ENCODE measurements around the gene FOXE3. TPM values are rescaled to one million over a fixed set of nuclear protein-coding genes. Genes with fewer than 3 reads are reported as not detected.
"Not testable (repeated sequence)": the region's sequence is repeated elsewhere in the genome, so short reads cannot be mapped to it uniquely, and the experiment has no call there.

FOXE3 gene
- total RNA-seq, 1 experiment from 2014 or later = not detected

GRCh38 chr1:47450606-47451005, 34.5 kb downstream of the FOXE3 start:
- no peak overlapping the region; the same call in 1 of the 2 replicates for H3K4me3 Mint-ChIP-seq
- no peaks in the 10 kb centered on the region; the same call in none of the 2 replicates for H3K27me3 Mint-ChIP-seq (ENCODE audit: low read depth)
- POLR2A ChIA-PET = no interaction called here
- CTCF ChIA-PET = interaction anchor here (0.6 to 4.3 kb wide), 33 partner anchors 9 to 277 kb away, joined by 3 to 177 read pairs (median 6); partner anchors contain the start of gene FOXD2
- ATAC-seq (no peak), DNase-seq (ENCODE audit: low spot score) (no peak)
- no peaks in the 10 kb centered on the region for H3K36me3 Mint-ChIP-seq
- H3K4me1 Mint-ChIP-seq = peaks cover 30% of the 10 kb centered on the region
- H3K9me3 Mint-ChIP-seq = no peaks in the 10 kb centered on the region
- no peak overlapping the region for H3K27ac Mint-ChIP-seq
- TF ChIP-seq OVOL2 (CRISPR knock-in tag; IDR thresholded peaks at IDR 0.05; ENCODE audit: borderline replicate concordance) (no peak), ATF2 (CRISPR knock-in tag; IDR thresholded peaks at IDR 0.05; ENCODE audit: borderline replicate concordance, low read depth) (no peak), ZNF219 (CRISPR knock-in tag; IDR thresholded peaks at IDR 0.05; ENCODE audit: borderline replicate concordance) (no peak), USF1 (CRISPR knock-in tag; IDR thresholded peaks at IDR 0.05) (no peak)

- ChIA-PET POLR2A (no interaction called here), CTCF (interaction anchor here (0.8 to 2.2 kb wide), 8 partner anchors 12 to 274 kb away, joined by 3 to 14 read pairs (median 4); partner anchors contain the start of gene FOXD2)
- no peaks in the 10 kb centered on the region for H3K36me3 Mint-ChIP-seq
- H3K27ac Mint-ChIP-seq = no peak overlapping the region
- no peak for TF ChIP-seq ZBTB21 (CRISPR knock-in tag; IDR thresholded peaks at IDR 0.05; ENCODE audit: borderline replicate concordance)
- peak; percentile 27; the same call in 1 of the 2 replicates for TF ChIP-seq ZNF263 (CRISPR knock-in tag; IDR thresholded peaks at IDR 0.05; ENCODE audit: low read depth)
- TF ChIP-seq ZNF532 (CRISPR knock-in tag; IDR thresholded peaks at IDR 0.05; ENCODE audit: borderline replicate concordance) = no peak
- TF ChIP-seq JAZF1 (CRISPR knock-in tag; IDR thresholded peaks at IDR 0.05) = no peak
- H3K4me3 Mint-ChIP-seq = no peak overlapping the region
- no peaks in the 10 kb centered on the region for H3K9me3 Mint-ChIP-seq
- DNase-seq (ENCODE audit: low spot score) (no peak), ATAC-seq (peak; percentile 31)
- peaks cover under 1% of the 10 kb centered on the region for H3K27me3 Mint-ChIP-seq (ENCODE audit: low read depth)
- peaks cover 17% of the 10 kb centered on the region for H3K4me1 Mint-ChIP-seq
These were observed 36.3 kb downstream of the FOXE3 start for GRCh38 chr1:47452426-47452825.

GRCh38 chr1:47453910-47454309, 37.8 kb downstream of the FOXE3 start:
- Mint-ChIP-seq H3K27me3 (ENCODE audit: low read depth) (peaks cover 10% of the 10 kb centered on the region), H3K4me1 (peaks cover 28% of the 10 kb centered on the region)
- H3K27ac Mint-ChIP-seq; DNase-seq (ENCODE audit: low spot score); H3K4me3 Mint-ChIP-seq; POLR2A ChIA-PET; ATAC-seq; H3K36me3 Mint-ChIP-seq; H3K9me3 Mint-ChIP-seq: not testable (repeated sequence)
- CTCF ChIA-PET = interaction anchor here (0.9 to 2.2 kb wide), 2 partner anchors 16 to 79 kb away, joined by 3 to 14 read pairs; partner anchors contain the start of gene FOXD2

- ChIA-PET POLR2A (no interaction called here), CTCF (interaction anchor here (1.1 to 2.0 kb wide), 2 partner anchors 18 to 270 kb away, joined by 3 to 6 read pairs; partner anchors contain the start of gene FOXD2)
- Mint-ChIP-seq H3K4me3 (no peak overlapping the region), H3K27ac (no peak overlapping the region), H3K9me3 (no peaks in the 10 kb centered on the region), H3K36me3 (no peaks in the 10 kb centered on the region), H3K4me1 (peaks cover 45% of the 10 kb centered on the region), H3K27me3 (ENCODE audit: low read depth) (peaks cover 24% of the 10 kb centered on the region)
- no peak for DNase-seq (ENCODE audit: low spot score)
- no peak for ATAC-seq
- TF ChIP-seq PREB (CRISPR knock-in tag; IDR thresholded peaks at IDR 0.05; ENCODE audit: borderline replicate concordance) (no peak), TEAD4 (CRISPR knock-in tag; IDR thresholded peaks at IDR 0.05) (no peak), ZNF671 (CRISPR knock-in tag; IDR thresholded peaks at IDR 0.05) (no peak), CREB1 (CRISPR knock-in tag; IDR thresholded peaks at IDR 0.05) (no peak), NFATC4 (CRISPR knock-in tag; IDR thresholded peaks at IDR 0.05) (no peak), FOXK1 (CRISPR knock-in tag; IDR thresholded peaks at IDR 0.05) (no peak), ATF2 (CRISPR knock-in tag; IDR thresholded peaks at IDR 0.05; ENCODE audit: borderline replicate concordance, low read depth) (no peak), SMAD4 (CRISPR knock-in tag; IDR thresholded peaks at IDR 0.05) (no peak), GABPB1 (CRISPR knock-in tag; IDR thresholded peaks at IDR 0.05) (no peak), CDX4 (CRISPR knock-in tag; IDR thresholded peaks at IDR 0.05; ENCODE audit: borderline replicate concordance) (no peak), MLX (CRISPR knock-in tag; IDR thresholded peaks at IDR 0.05) (no peak)
These were observed 40.2 kb downstream of the FOXE3 start for GRCh38 chr1:47456250-47456649.
